Transverse colon (tissue), 4 donors: ENCODE data around the gene CNDP1. TPM values are rescaled to one million over a fixed set of nuclear protein-coding genes. Genes with fewer than 3 reads are reported as not detected.
"Not testable (repeated sequence)": the region's sequence is repeated elsewhere in the genome, so short reads cannot be mapped to it uniquely, and the experiment has no call there.

Experiments used
- DNase-seq: peaks from one replicate; pipeline ENCODE4 v3.0.0-alpha.2; 2019
- H3K27ac ChIP-seq, 4 donors: fragments of 200-600 bp; sonication (generic); 2 replicates each; pipeline ENCODE4 v1.5.1; 2016 to 2018; ENCODE audit warnings: inconsistent platforms in 4 of 4
- H3K27me3 ChIP-seq: fragments of 200-600 bp; sonication (generic); 2 replicates; pipeline ENCODE4 v1.5.1; 2017; ENCODE audit warnings: inconsistent platforms
- H3K36me3 ChIP-seq, 4 donors: fragments of 200-600 bp; sonication (generic); 2 replicates each; pipeline ENCODE4 v1.5.1; 2017 to 2019; ENCODE audit warnings: inconsistent platforms in 4 of 4
- H3K4me1 ChIP-seq, 4 donors: fragments of 200-600 bp; sonication (generic); 2 replicates each; pipeline ENCODE4 v1.5.1; 2017 to 2020; ENCODE audit warnings: inconsistent platforms in 4 of 4
- H3K4me3 ChIP-seq, 4 donors: fragments of 200-600 bp; sonication (generic); 1 replicate in 1 of 4; 2 replicates in 3 of 4; pipeline versions ENCODE4 v1.5.1 to v1.6.1; 2017 to 2019; ENCODE audit warnings: inconsistent platforms in 4 of 4
- H3K9me3 ChIP-seq, 2 donors: fragments of 200-600 bp; sonication (generic); 2 replicates each; pipeline ENCODE4 v1.5.1; 2017 to 2019; ENCODE audit warnings: inconsistent platforms in 2 of 2
- EP300 ChIP-seq: sonication (generic); formaldehyde crosslinking; IDR thresholded peaks from one replicate; pipeline ENCODE4 v1.6.1; 2017; ENCODE audit warnings: antibody characterized with exemption, low read depth
- POLR2A ChIP-seq: fragments of 450-650 bp; IDR thresholded peaks from one replicate; pipeline ENCODE4 v1.6.1; 2016; ENCODE audit warnings: antibody characterized with exemption, mild to moderate bottlenecking, moderate library complexity
- POLR2AphosphoS5 ChIP-seq, 3 donors: sonication (generic); formaldehyde crosslinking; IDR thresholded peaks; one replicate each; pipeline ENCODE4 v1.6.1; 2016; ENCODE audit warnings: antibody characterized with exemption in 3 of 3
- WGBS, 2 donors: methylation state at CpG; one replicate each; pipeline ENCODE4 v1.1.5; 2018; ENCODE audit warnings: low coverage in 1 of 2; 5-methylcytosine and 5-hydroxymethylcytosine counted together
- in situ Hi-C, 4 donors: fragments of 200-750 bp; cut with MboI; loops; one replicate each; pipeline versions ENCODE4 v1.15.0 to v1.15.1; 2017; ENCODE audit warnings: low sequenced_read_pairs in 3 of 4, low pct_ligation_motif_present in 1 of 4, low pct_unique_long_range_greater_than_20kb in 1 of 4
- intact Hi-C: fragments of 100-400 bp; cut with DNase I; formaldehyde crosslinking; loops from one replicate; pipeline ENCODE4 v1.15.1; 2023; ENCODE audit warnings: low total_unique reads
- total RNA-seq, 4 donors: library from RNA; depleted of rRNA; stranded (reverse); fragments of >200 nt; gene quantifications; one replicate each; pipeline ENCODE4 v1.1.0, GENCODE V29; 2016
- TF ChIP-seq, protein P1 (sequence below), 5 experiments: fragments of 200-600 bp in 3 of 5; fragments of 450-650 bp in 2 of 5; sonication (generic) in 3 of 5; IDR thresholded peaks; 1 replicate in 2 of 5; 2 replicates in 3 of 5; pipeline ENCODE4 v1.5.1; 2016 to 2017; ENCODE audit warnings: antibody characterized with exemption in 5 of 5, inconsistent platforms in 3 of 5, mild to moderate bottlenecking in 2 of 5, moderate library complexity in 1 of 5

The CNDP1 gene
- total RNA-seq, 4 donors from 2014 or later, result not detected

DNA sequence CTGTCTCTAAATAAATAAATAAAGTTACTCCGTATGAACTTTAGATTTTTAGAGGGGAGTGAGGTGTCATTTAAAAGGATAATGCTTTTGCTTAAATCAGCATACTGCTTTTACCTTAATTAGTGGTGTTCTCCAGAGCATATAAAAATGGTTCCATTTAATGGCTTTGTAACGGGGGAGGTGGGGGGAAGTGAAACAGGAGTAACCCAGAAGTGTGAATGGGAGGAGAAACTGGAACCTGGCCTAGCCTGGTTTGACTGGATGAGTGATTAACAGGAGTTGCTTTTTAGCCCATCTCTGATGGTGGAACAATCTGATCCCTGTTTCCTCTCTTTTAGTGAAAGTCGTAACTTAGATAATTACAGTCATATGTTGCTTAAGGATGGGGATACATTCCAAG, 36.5 kb upstream of the CNDP1 start:
- Histone ChIP-seq H3K4me3 (no peak overlapping the region), H3K27ac (peak overlapping the region; percentile 90 to 95 (median 94)), H3K27me3 (no peaks in the 10 kb centered on the region), H3K36me3 (peaks cover 0 to 13% (median 5%) of the 10 kb centered on the region in 4 donors), H3K4me1 (peaks cover 9 to 44% (median 33%) of the 10 kb centered on the region in 4 donors), H3K9me3 (no peaks in the 10 kb centered on the region)
- in situ Hi-C loops (loop anchor here in 2 of 4 donors (10.0 to 25.0 kb wide), 2 partner anchors 143 to 715 kb away; partner anchors contain the start of genes PTGR3 (in 1 of the 2) and TSHZ1 (in 1 of the 2)), intact Hi-C loops (loop anchor here (10.0 kb wide), 1 partner anchor 143 kb away; no protein-coding TSS in a partner anchor)
- 61 to 72% methylated on average over 2 to 3 of the region's 3 CpGs for WGBS, 2 donors
- DNase-seq, result no peak
- TF ChIP-seq POLR2AphosphoS5 (IDR thresholded peaks at IDR 0.05), result no peak

DNA sequence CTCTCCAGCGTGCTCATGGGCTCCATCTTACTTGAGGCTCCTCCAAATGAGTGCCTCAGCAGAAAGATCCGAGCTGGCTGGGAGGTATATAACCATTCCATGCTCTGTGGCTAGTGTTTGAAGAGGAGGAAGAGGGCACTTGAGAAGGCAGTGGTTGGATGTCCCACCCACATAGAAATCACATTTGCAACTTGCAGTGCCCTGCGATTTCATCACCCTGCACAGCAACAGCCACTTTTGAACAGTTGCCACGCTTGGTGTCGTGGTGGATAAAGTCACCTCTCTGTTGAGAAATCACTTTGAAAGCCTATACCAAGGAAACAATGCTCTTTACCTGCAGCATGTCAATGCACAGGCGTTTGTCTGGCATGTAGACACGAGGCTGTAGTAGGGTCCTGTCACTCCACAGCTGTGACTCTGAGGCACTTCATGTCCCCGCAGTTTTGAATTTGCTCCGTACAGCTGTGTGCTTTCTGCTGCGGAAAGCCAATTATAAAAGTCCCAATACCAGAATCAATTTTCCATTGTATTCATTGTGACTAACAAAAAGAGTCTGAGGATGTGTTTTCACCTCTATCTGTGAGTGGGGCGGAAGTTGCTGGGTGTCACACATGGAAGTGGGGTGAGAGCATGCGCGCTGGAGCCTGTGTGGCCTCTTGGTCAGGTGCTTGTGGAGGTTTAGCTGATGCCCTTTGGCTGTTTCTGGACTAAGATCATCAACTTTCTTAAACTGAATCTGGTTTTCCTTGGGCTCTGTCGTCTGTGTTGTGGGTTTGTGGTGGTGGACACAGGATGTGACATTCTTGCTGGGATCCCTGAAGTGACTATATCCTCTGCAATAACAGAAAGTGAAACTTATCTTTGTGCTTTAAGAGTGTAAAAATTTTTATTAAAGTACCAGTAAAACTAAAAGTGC, 35.3 kb upstream of the CNDP1 start:
- Histone ChIP-seq H3K4me3 (peak overlapping the region in 3 of 4 donors; percentile 12 to 31 (median 18)), H3K4me1 (peaks cover 9 to 44% (median 33%) of the 10 kb centered on the region in 4 donors), H3K9me3 (no peaks in the 10 kb centered on the region), H3K36me3 (peaks cover 0 to 15% (median 7%) of the 10 kb centered on the region in 4 donors), H3K27me3 (no peaks in the 10 kb centered on the region), H3K27ac (peak overlapping the region; percentile 75 to 86 (median 79))
- 65% methylated on average over 14 of the region's 14 CpGs; no CpG with 5 or more reads in 1 of the 2 donors for WGBS, 2 donors
- DNase-seq, result peak; percentile 71
- in situ Hi-C loops, result loop anchor here in 2 of 4 donors (10.0 to 25.0 kb wide), 2 partner anchors 144 to 713 kb away; partner anchors contain the start of genes PTGR3 (in 1 of the 2) and TSHZ1 (in 1 of the 2)
- TF ChIP-seq, protein P1, sequence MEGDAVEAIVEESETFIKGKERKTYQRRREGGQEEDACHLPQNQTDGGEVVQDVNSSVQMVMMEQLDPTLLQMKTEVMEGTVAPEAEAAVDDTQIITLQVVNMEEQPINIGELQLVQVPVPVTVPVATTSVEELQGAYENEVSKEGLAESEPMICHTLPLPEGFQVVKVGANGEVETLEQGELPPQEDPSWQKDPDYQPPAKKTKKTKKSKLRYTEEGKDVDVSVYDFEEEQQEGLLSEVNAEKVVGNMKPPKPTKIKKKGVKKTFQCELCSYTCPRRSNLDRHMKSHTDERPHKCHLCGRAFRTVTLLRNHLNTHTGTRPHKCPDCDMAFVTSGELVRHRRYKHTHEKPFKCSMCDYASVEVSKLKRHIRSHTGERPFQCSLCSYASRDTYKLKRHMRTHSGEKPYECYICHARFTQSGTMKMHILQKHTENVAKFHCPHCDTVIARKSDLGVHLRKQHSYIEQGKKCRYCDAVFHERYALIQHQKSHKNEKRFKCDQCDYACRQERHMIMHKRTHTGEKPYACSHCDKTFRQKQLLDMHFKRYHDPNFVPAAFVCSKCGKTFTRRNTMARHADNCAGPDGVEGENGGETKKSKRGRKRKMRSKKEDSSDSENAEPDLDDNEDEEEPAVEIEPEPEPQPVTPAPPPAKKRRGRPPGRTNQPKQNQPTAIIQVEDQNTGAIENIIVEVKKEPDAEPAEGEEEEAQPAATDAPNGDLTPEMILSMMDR (IDR thresholded peaks at IDR 0.05), result no peak
- TF ChIP-seq EP300 (no peak), POLR2A (no peak)
- intact Hi-C loops, result loop anchor here (10.0 kb wide), 1 partner anchor 144 kb away; no protein-coding TSS in a partner anchor

DNA sequence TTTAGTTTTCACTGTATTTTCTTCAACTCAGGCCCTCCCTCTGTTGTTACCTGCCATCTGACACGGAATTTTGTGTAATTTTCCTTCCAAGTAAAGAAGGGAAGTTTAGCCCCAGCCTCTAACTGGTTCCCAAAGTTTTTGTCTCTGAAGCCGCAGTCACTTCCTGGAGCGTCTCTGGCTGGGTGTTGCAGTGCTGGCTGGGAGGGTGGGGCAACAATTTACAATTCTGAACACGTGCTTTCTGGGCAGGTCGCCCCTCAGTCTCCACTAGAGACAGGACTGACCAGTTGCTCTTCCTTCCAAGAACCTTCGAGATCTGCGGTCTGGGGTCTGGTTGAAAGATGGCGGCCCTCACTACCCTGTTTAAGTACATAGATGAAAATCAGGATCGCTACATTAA, 34.7 kb upstream of the CNDP1 start:
- Histone ChIP-seq H3K9me3 (no peaks in the 10 kb centered on the region), H3K36me3 (peaks cover 0 to 18% (median 8%) of the 10 kb centered on the region in 4 donors), H3K27me3 (no peaks in the 10 kb centered on the region), H3K4me3 (peak overlapping the region in 3 of 4 donors; percentile 12 to 31 (median 18)), H3K27ac (peak overlapping the region; percentile 75 to 86 (median 79)), H3K4me1 (peaks cover 9 to 44% (median 33%) of the 10 kb centered on the region in 4 donors)
- peak; percentile 84 for DNase-seq
- TF ChIP-seq POLR2AphosphoS5 (IDR thresholded peaks at IDR 0.05), result peak in 2 of 3 donors; percentile 25 to 53
- TF ChIP-seq POLR2A, result peak; percentile 41
- TF ChIP-seq, protein P1 (IDR thresholded peaks at IDR 0.05), result peak in 1 of 5 experiments; percentile 14
- no peak for TF ChIP-seq EP300
- in situ Hi-C loops (loop anchor here in 2 of 4 donors (10.0 to 25.0 kb wide), 2 partner anchors 145 to 713 kb away; partner anchors contain the start of genes PTGR3 (in 1 of the 2) and TSHZ1 (in 1 of the 2)), intact Hi-C loops (loop anchor here (10.0 kb wide), 1 partner anchor 145 kb away; no protein-coding TSS in a partner anchor)
- WGBS, 2 donors, result 26 to 33% methylated on average over 4 to 9 of the region's 9 CpGs

DNA sequence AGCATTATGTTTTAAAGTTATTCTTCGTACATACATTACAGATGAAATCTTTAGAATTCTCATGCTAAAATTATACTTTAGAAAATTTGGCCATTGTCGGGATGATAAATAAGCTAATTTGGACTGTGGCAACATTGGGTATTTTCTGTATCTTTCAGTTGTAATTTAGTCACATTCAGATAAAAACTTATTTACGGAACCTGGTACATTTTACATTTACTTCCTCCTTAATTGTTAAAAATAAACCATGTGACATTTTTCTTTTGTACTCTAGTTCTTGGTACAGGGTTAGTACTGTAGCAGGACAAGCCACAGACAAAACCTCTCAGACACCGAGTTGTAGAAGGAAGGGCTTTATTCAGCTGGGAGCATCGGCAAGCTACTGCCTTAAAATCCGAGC, 33.9 kb upstream of the CNDP1 start:
- Histone ChIP-seq H3K4me3 (peak overlapping the region in 3 of 4 donors; percentile 5 to 31 (median 18)), H3K27ac (peak overlapping the region; percentile 75 to 86 (median 79)), H3K27me3 (no peaks in the 10 kb centered on the region), H3K9me3 (no peaks in the 10 kb centered on the region), H3K4me1 (peaks cover 9 to 44% (median 33%) of the 10 kb centered on the region in 4 donors), H3K36me3 (peaks cover 0 to 18% (median 8%) of the 10 kb centered on the region in 4 donors)
- no peak for DNase-seq
- 44 to 47% methylated on average over 4 to 6 of the region's 6 CpGs for WGBS, 2 donors
- in situ Hi-C loops, result no loop called here
- intact Hi-C loops, result no loop called here
- no peak for TF ChIP-seq POLR2AphosphoS5 (IDR thresholded peaks at IDR 0.05)
- no peak for TF ChIP-seq EP300
- TF ChIP-seq, protein P1 (IDR thresholded peaks at IDR 0.05), result no peak
- no peak for TF ChIP-seq POLR2A

DNA sequence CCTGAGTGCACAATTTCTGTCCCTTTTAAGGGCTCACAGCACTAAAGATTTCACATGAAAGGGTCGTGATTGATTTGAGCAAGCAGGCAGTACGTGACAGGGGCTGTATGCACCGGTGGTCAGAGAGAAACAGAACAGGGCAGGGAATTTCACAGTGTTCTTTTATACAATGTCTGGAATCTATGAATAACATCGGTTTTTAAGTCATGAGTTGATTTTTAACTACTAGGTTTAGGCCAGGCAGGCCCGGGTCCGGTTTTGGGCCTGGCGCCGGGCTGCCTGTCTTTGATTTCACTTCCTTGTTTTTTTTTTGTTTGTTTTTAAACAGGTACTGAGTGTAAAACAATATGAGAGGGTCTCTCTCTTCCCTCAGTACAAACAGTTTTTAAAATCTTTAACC, 33.5 kb upstream of the CNDP1 start:
- H3K27me3 ChIP-seq, H3K9me3 ChIP-seq, DNase-seq, in situ Hi-C loops, intact Hi-C loops: not testable (repeated sequence)
- 50 to 51% methylated on average over 5 to 8 of the region's 8 CpGs for WGBS, 2 donors
- Histone ChIP-seq H3K36me3 (peaks cover 0 to 19% (median 8%) of the 10 kb centered on the region in 4 donors), H3K4me3 (peak overlapping the region in 2 of 4 donors; percentile 5 to 31), H3K4me1 (peaks cover 9 to 44% (median 33%) of the 10 kb centered on the region in 4 donors), H3K27ac (peak overlapping the region; percentile 75 to 86 (median 79))
